Loucy (cell line): Measurements from ENCODE around the gene PLCG1.

ENCODE experiments used
- EZH2phosphoT487 ChIP-seq: fragments of 200-600 bp; IDR thresholded peaks from 2 replicates; pipeline ENCODE4 v1.6.1; 2018; ENCODE audit warnings: antibody characterized with exemption, mild to moderate bottlenecking, moderate library complexity, borderline replicate concordance
- TF ChIP-seq, protein P1 (sequence below): fragments of 200-600 bp; sonication (generic); conservative IDR thresholded peaks from 2 replicates; pipeline ENCODE4 v1.5.1; 2014; ENCODE audit warnings: mild to moderate bottlenecking, antibody characterized with exemption, low read length

DNA sequence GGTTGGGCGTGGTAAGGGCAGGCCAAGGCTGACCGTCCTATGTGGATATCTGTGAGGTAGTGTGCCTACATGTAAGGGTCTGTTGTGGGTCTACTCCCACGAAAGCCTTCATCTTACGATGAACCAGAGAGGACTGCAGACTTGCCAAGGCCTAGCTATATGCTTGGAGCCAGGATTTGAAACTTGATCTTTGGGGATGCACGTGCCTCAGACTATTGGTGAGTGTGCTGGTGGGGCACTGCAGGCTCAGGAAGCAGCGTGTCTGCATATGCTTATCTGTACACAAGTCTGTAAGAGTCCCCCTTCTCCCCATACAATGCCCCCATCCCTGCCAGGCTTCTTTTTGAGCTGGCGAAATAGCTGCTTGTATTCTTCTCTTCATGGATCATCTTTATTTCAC, 17.9 kb downstream of the PLCG1 start:
- TF ChIP-seq, protein P1, sequence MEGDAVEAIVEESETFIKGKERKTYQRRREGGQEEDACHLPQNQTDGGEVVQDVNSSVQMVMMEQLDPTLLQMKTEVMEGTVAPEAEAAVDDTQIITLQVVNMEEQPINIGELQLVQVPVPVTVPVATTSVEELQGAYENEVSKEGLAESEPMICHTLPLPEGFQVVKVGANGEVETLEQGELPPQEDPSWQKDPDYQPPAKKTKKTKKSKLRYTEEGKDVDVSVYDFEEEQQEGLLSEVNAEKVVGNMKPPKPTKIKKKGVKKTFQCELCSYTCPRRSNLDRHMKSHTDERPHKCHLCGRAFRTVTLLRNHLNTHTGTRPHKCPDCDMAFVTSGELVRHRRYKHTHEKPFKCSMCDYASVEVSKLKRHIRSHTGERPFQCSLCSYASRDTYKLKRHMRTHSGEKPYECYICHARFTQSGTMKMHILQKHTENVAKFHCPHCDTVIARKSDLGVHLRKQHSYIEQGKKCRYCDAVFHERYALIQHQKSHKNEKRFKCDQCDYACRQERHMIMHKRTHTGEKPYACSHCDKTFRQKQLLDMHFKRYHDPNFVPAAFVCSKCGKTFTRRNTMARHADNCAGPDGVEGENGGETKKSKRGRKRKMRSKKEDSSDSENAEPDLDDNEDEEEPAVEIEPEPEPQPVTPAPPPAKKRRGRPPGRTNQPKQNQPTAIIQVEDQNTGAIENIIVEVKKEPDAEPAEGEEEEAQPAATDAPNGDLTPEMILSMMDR: no peak
- no peak for TF ChIP-seq EZH2phosphoT487
